HEK293 (cell line): Measurements from ENCODE around the gene NAV2.
A peak's percentile ranks its signal among the peaks of the same experiment; 100 is the strongest.

ENCODE experiments used
- CTCF ChIA-PET: fragments of 350-600 bp; formaldehyde crosslinking; extraction: SDS; loops from one replicate; lab custom pipeline; 2021; ENCODE audit warnings: antibody characterized with exemption; lab: Yijun Ruan, JAX
- POLR2A ChIA-PET: fragments of 300-600 bp; formaldehyde crosslinking; extraction: SDS; loops from one replicate; lab custom pipeline; 2020; ENCODE audit warnings: antibody characterized with exemption, inconsistent platforms; lab: Yijun Ruan, JAX
- H3K27ac ChIP-seq: fragments of 200-500 bp; sonication (Bioruptor generic); 2 replicates; pipeline ENCODE4 v1.5.1; 2014; ENCODE audit warnings: low read depth, low read length, control low read depth, inconsistent platforms; ENCODE audit errors: extremely low read depth
- H3K36me3 ChIP-seq, 2 experiments: fragments of 200-500 bp in 1 of 2; sonication (Bioruptor generic) in 1 of 2; 1 replicate in 1 of 2; 2 replicates in 1 of 2; pipeline ENCODE4 v1.5.1; 2014 to 2017; ENCODE audit warnings: inconsistent platforms in 2 of 2, low read length in 2 of 2; ENCODE audit not compliant: control insufficient read depth in 2 of 2, insufficient read depth in 1 of 2
- H3K4me1 ChIP-seq: fragments of 200-500 bp; sonication (Bioruptor generic); 2 replicates; pipeline ENCODE4 v1.5.1; 2014; ENCODE audit warnings: mild to moderate bottlenecking, low read length, inconsistent platforms; ENCODE audit not compliant: control insufficient read depth, insufficient read depth
- H3K4me3 ChIP-seq: 2 replicates; pipeline ENCODE4 v1.5.1; 2011; ENCODE audit warnings: low read depth, mild to moderate bottlenecking, control low read depth, low read length, moderate library complexity
- H3K9me3 ChIP-seq: fragments of 200-500 bp; sonication (Bioruptor generic); 2 replicates; pipeline ENCODE4 v1.5.1; 2014; ENCODE audit warnings: low read depth, low read length, inconsistent platforms; ENCODE audit not compliant: control insufficient read depth, insufficient read depth
- ATF2 ChIP-seq: fragments of 450-650 bp; formaldehyde crosslinking; IDR thresholded peaks from 2 replicates; pipeline ENCODE4 v1.5.1; 2016; ENCODE audit warnings: missing biosample characterization, missing genetic modification characterization, low read depth
- FEZF1 ChIP-seq: fragments of 450-650 bp; formaldehyde crosslinking; IDR thresholded peaks from 2 replicates; pipeline ENCODE4 v1.5.1; 2016; ENCODE audit warnings: missing biosample characterization, missing genetic modification characterization
- GLI2 ChIP-seq: fragments of 450-650 bp; formaldehyde crosslinking; IDR thresholded peaks from 2 replicates; pipeline ENCODE4; 2017; ENCODE audit warnings: missing biosample characterization, missing genetic modification characterization, low read depth, borderline replicate concordance
- GLI4 ChIP-seq: fragments of 450-650 bp; formaldehyde crosslinking; IDR thresholded peaks from 2 replicates; pipeline ENCODE4 v1.5.1; 2016; ENCODE audit warnings: missing biosample characterization, missing genetic modification characterization
- GLIS1 ChIP-seq: fragments of 450-650 bp; formaldehyde crosslinking; IDR thresholded peaks from 2 replicates; pipeline ENCODE4 v1.5.1; 2016; ENCODE audit warnings: missing biosample characterization, missing genetic modification characterization
- INSM2 ChIP-seq: fragments of 450-650 bp; formaldehyde crosslinking; IDR thresholded peaks from 2 replicates; pipeline ENCODE4 v1.5.1; 2016; ENCODE audit warnings: missing biosample characterization, missing genetic modification characterization
- KLF9 ChIP-seq: fragments of 450-650 bp; formaldehyde crosslinking; IDR thresholded peaks from 2 replicates; pipeline ENCODE4 v1.5.1; 2016; ENCODE audit warnings: missing biosample characterization, missing genetic modification characterization, low read depth
- OSR2 ChIP-seq: fragments of 450-650 bp; formaldehyde crosslinking; IDR thresholded peaks from 2 replicates; pipeline ENCODE4 v1.5.1; 2016; ENCODE audit warnings: missing biosample characterization, missing genetic modification characterization
- OVOL3 ChIP-seq: fragments of 450-650 bp; formaldehyde crosslinking; IDR thresholded peaks from 2 replicates; pipeline ENCODE4 v1.5.1; 2016; ENCODE audit warnings: missing biosample characterization, missing genetic modification characterization
- REPIN1 ChIP-seq: fragments of 450-650 bp; formaldehyde crosslinking; IDR thresholded peaks from 2 replicates; pipeline ENCODE4 v1.5.1; 2017; ENCODE audit warnings: missing biosample characterization, missing genetic modification characterization, low read depth
- SP3 ChIP-seq: fragments of 450-650 bp; formaldehyde crosslinking; IDR thresholded peaks from 2 replicates; pipeline ENCODE4 v1.5.1; 2016; ENCODE audit warnings: missing biosample characterization, missing genetic modification characterization
- TRIM28 ChIP-seq: IDR thresholded peaks from 2 replicates; pipeline ENCODE4 v1.6.1; 2011; ENCODE audit warnings: low read length, control low read depth, borderline replicate concordance
- ZBTB7A ChIP-seq: fragments of 450-650 bp; formaldehyde crosslinking; IDR thresholded peaks from 2 replicates; pipeline ENCODE4 v1.5.1; 2016; ENCODE audit warnings: low read depth, missing biosample characterization, missing genetic modification characterization
- ZNF10 ChIP-seq: fragments of 450-650 bp; formaldehyde crosslinking; IDR thresholded peaks from 2 replicates; pipeline ENCODE4 v1.5.1; 2017; ENCODE audit warnings: missing biosample characterization, missing genetic modification characterization
- ZNF112 ChIP-seq: fragments of 450-650 bp; formaldehyde crosslinking; IDR thresholded peaks from 2 replicates; pipeline ENCODE4 v1.5.0; 2017; ENCODE audit warnings: missing biosample characterization, missing genetic modification characterization
- ZNF280D ChIP-seq: fragments of 450-650 bp; formaldehyde crosslinking; IDR thresholded peaks from 2 replicates; pipeline ENCODE4 v1.5.1; 2016; ENCODE audit warnings: missing biosample characterization, missing genetic modification characterization
- ZNF341 ChIP-seq: fragments of 450-650 bp; formaldehyde crosslinking; IDR thresholded peaks from 2 replicates; pipeline ENCODE4; 2016; ENCODE audit warnings: low read depth, missing biosample characterization, missing genetic modification characterization
- ZNF354C ChIP-seq: fragments of 450-650 bp; formaldehyde crosslinking; IDR thresholded peaks from 2 replicates; pipeline ENCODE4 v1.5.1; 2016; ENCODE audit warnings: missing biosample characterization, missing genetic modification characterization, low read depth, borderline replicate concordance
- ZNF514 ChIP-seq: fragments of 450-650 bp; formaldehyde crosslinking; IDR thresholded peaks from 2 replicates; pipeline ENCODE4 v1.5.1; 2016; ENCODE audit warnings: missing biosample characterization, missing genetic modification characterization
- ZNF555 ChIP-seq: fragments of 450-650 bp; formaldehyde crosslinking; conservative IDR thresholded peaks from 2 replicates; pipeline ENCODE4 v1.5.1; 2017; ENCODE audit warnings: missing biosample characterization, mild to moderate bottlenecking, missing genetic modification characterization, inconsistent platforms
- ZNF560 ChIP-seq: fragments of 450-650 bp; formaldehyde crosslinking; IDR thresholded peaks from 2 replicates; pipeline ENCODE4 v1.5.1; 2017; ENCODE audit warnings: missing biosample characterization, missing genetic modification characterization, borderline replicate concordance
- ZNF623 ChIP-seq: fragments of 450-650 bp; formaldehyde crosslinking; IDR thresholded peaks from 2 replicates; pipeline ENCODE4 v1.5.1; 2016; ENCODE audit warnings: missing biosample characterization, missing genetic modification characterization
- ZNF629 ChIP-seq: fragments of 450-650 bp; formaldehyde crosslinking; IDR thresholded peaks from 2 replicates; pipeline ENCODE4 v1.5.1; 2017; ENCODE audit warnings: missing biosample characterization, missing genetic modification characterization
- ZNF843 ChIP-seq: fragments of 450-650 bp; formaldehyde crosslinking; IDR thresholded peaks from 2 replicates; pipeline ENCODE4 v1.5.1; 2016; ENCODE audit warnings: missing biosample characterization, missing genetic modification characterization
- TF ChIP-seq, protein P1 (sequence below): fragments of 450-650 bp; formaldehyde crosslinking; IDR thresholded peaks from 2 replicates; pipeline ENCODE4 v1.5.1; 2016; ENCODE audit warnings: missing biosample characterization, missing genetic modification characterization, borderline replicate concordance
- TF ChIP-seq, protein P2 (sequence below): fragments of 450-650 bp; formaldehyde crosslinking; IDR thresholded peaks from 2 replicates; pipeline ENCODE4 v1.5.1; 2016; ENCODE audit warnings: missing biosample characterization, missing genetic modification characterization
- TF ChIP-seq, protein P3 (sequence below): fragments of 450-650 bp; formaldehyde crosslinking; IDR thresholded peaks from 2 replicates; pipeline ENCODE4 v1.5.1; 2017; ENCODE audit warnings: missing biosample characterization, missing genetic modification characterization

Gene NAV2

GRCh38 chr11:20070459-20070858 is 357.8 kb downstream of the NAV2 start:
- ChIA-PET POLR2A (no interaction called here), CTCF (interaction anchor here (0.6 to 1.6 kb wide), 3 partner anchors 31 to 187 kb away, joined by 3 to 4 read pairs (median 3); no protein-coding TSS in a partner anchor)
- peaks cover 13% of the 10 kb centered on the region for H3K4me1 ChIP-seq
- H3K27ac ChIP-seq = peak overlapping the region; percentile 34; the same call in 1 of the 2 replicates
- no peaks in the 10 kb centered on the region for H3K9me3 ChIP-seq
- H3K36me3 ChIP-seq = peaks cover 0 to under 1% of the 10 kb centered on the region in 2 experiments; a peak in 1 of 3 replicates
- no peak overlapping the region for H3K4me3 ChIP-seq
- no peak for TF ChIP-seq ZNF514 (tag by site-specific recombination)
- TF ChIP-seq GLI2 (tag by site-specific recombination) = peak; percentile 90
- TF ChIP-seq, protein P1, sequence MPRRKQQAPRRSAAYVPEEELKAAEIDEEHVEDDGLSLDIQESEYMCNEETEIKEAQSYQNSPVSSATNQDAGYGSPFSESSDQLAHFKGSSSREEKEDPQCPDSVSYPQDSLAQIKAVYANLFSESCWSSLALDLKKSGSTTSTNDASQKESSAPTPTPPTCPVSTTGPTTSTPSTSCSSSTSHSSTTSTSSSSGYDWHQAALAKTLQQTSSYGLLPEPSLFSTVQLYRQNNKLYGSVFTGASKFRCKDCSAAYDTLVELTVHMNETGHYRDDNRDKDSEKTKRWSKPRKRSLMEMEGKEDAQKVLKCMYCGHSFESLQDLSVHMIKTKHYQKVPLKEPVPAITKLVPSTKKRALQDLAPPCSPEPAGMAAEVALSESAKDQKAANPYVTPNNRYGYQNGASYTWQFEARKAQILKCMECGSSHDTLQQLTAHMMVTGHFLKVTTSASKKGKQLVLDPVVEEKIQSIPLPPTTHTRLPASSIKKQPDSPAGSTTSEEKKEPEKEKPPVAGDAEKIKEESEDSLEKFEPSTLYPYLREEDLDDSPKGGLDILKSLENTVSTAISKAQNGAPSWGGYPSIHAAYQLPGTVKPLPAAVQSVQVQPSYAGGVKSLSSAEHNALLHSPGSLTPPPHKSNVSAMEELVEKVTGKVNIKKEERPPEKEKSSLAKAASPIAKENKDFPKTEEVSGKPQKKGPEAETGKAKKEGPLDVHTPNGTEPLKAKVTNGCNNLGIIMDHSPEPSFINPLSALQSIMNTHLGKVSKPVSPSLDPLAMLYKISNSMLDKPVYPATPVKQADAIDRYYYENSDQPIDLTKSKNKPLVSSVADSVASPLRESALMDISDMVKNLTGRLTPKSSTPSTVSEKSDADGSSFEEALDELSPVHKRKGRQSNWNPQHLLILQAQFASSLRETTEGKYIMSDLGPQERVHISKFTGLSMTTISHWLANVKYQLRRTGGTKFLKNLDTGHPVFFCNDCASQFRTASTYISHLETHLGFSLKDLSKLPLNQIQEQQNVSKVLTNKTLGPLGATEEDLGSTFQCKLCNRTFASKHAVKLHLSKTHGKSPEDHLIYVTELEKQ (tag by site-specific recombination) = peak; percentile 53; the same call in 1 of the 2 replicates
- TF ChIP-seq, protein P2, sequence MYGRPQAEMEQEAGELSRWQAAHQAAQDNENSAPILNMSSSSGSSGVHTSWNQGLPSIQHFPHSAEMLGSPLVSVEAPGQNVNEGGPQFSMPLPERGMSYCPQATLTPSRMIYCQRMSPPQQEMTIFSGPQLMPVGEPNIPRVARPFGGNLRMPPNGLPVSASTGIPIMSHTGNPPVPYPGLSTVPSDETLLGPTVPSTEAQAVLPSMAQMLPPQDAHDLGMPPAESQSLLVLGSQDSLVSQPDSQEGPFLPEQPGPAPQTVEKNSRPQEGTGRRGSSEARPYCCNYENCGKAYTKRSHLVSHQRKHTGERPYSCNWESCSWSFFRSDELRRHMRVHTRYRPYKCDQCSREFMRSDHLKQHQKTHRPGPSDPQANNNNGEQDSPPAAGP = no peak
- TF ChIP-seq, protein P3, sequence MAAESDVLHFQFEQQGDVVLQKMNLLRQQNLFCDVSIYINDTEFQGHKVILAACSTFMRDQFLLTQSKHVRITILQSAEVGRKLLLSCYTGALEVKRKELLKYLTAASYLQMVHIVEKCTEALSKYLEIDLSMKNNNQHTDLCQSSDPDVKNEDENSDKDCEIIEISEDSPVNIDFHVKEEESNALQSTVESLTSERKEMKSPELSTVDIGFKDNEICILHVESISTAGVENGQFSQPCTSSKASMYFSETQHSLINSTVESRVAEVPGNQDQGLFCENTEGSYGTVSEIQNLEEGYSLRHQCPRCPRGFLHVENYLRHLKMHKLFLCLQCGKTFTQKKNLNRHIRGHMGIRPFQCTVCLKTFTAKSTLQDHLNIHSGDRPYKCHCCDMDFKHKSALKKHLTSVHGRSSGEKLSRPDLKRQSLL (tag by site-specific recombination) = peak; percentile 57
- TF ChIP-seq ZNF354C (tag by site-specific recombination) = no peak
- TF ChIP-seq ZNF623 (tag by site-specific recombination) = no peak
- no peak for TF ChIP-seq ZNF112 (tag by site-specific recombination)
- TF ChIP-seq ZNF560 = no peak
- TF ChIP-seq ZNF555 = no peak
- peak; percentile 17; the same call in 1 of the 2 replicates for TF ChIP-seq TRIM28
- peak; percentile 57; the same call in 1 of the 2 replicates for TF ChIP-seq ZNF10 (tag by site-specific recombination)
- peak; percentile 87; the same call in 1 of the 2 replicates for TF ChIP-seq OVOL3 (tag by site-specific recombination)
- peak; percentile 98 for TF ChIP-seq FEZF1
- peak; percentile 98 for TF ChIP-seq ZNF341 (tag by site-specific recombination)
- TF ChIP-seq ZBTB7A (tag by site-specific recombination) = no peak
- peak; percentile 45; the same call in 1 of the 2 replicates for TF ChIP-seq ZNF629 (tag by site-specific recombination)
- peak; percentile 90 for TF ChIP-seq OSR2 (tag by site-specific recombination)
- TF ChIP-seq GLIS1 (tag by site-specific recombination) = peak; percentile 61
- TF ChIP-seq KLF9 (tag by site-specific recombination) = no peak
- no peak for TF ChIP-seq ATF2 (tag by site-specific recombination)
- no peak for TF ChIP-seq ZNF280D
- TF ChIP-seq SP3 (tag by site-specific recombination) = no peak
- TF ChIP-seq REPIN1 (tag by site-specific recombination) = no peak
- peak; percentile 97 for TF ChIP-seq ZNF843 (tag by site-specific recombination)
- TF ChIP-seq GLI4 (tag by site-specific recombination) = no peak
- peak; percentile 68; the same call in 1 of the 2 replicates for TF ChIP-seq INSM2 (tag by site-specific recombination)
